GM13976 (cell line): ENCODE data around the gene ANKEF1.

Source experiments
- DNase-seq: peaks from one replicate; pipeline ENCODE4 v3.0.0; 2012; ENCODE audit warnings: low spot score
- CTCF ChIP-seq: IDR thresholded peaks from 2 replicates; pipeline ENCODE4 v1.5.1; 2012; ENCODE audit warnings: borderline replicate concordance, mild to moderate bottlenecking; ENCODE audit not compliant: insufficient read depth; ENCODE audit errors: extremely low read depth, missing control alignments, control extremely low read depth
- in situ Hi-C: fragments of 300-500 bp; cut with MboI; formaldehyde crosslinking; loops from one replicate; pipeline ENCODE4 v1.12.0; 2022; ENCODE audit warnings: low sequenced_read_pairs, mixed read lengths, inconsistent platforms; ENCODE audit not compliant: unreplicated experiment

The ANKEF1 gene

GRCh38 chr20:9995510-9996272, 39.1 kb upstream of the ANKEF1 start:
- in situ Hi-C loops: no loop called here
- no peak for DNase-seq
- TF ChIP-seq CTCF: no peak

DNA sequence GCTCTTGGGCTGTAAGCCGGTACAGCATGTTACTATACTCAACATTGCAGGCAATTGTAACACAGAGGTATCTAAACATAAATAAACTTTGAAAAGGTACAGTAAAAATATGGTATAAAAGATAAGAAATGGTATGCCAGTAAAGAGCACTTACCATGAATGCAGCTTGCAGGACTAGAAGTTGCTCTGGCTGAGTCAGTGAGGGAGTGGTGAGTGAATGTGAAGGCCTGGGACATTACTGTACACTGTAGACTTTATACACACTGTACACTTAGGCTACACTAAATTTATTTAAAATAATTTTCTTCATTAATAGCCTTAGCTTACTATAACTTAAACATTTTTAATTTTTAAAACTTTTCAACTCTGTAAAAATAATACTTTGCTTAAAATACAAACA, 37.8 kb upstream of the ANKEF1 start:
- in situ Hi-C loops: no loop called here
- no peak for DNase-seq
- TF ChIP-seq CTCF: no peak

DNA sequence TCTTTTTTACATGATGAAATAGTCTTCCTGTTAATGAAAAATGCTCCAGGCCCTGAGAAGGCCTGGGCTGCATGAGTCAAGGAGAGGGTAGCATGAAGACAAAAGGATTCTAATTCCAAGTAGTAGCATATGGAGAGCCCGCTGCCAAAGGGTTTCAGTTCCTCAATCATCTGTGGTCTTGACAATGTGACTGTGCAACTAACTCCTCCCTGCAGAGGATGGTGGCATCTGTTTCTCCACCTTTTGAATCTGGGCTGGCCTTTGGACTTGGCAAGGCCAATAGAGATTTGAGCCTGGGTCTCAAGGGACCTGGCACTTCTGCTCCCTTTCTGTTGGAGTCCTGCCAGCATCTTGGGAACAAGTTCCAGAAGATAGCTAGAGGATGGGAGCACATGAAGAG, 35.1 kb upstream of the ANKEF1 start:
- in situ Hi-C loops: no loop called here
- no peak for DNase-seq
- TF ChIP-seq CTCF: no peak

DNA sequence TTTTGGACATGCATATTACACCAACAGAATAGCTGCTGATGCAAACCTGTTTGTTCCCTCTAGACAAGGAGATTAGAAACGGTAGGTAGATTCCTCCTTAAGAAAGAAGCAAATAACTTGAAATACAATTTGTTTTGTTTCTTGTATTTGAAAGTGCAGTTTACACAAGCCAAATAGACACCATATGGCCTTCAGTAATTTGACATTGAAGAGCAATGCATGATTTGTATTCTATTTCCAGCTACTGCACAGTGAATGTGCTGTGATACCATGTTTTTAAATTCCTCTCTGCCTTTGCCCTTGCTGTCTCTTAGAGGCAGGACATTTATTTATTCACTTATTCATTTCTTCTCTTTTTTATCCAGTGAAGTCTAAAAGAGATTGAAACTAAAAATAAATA, 31.9 kb upstream of the ANKEF1 start:
- TF ChIP-seq CTCF: no peak
- in situ Hi-C loops: no loop called here
- no peak for DNase-seq

GRCh38 chr20:10004900-10005299, 29.9 kb upstream of the ANKEF1 start:
- no peak for DNase-seq
- no peak for TF ChIP-seq CTCF
- in situ Hi-C loops: no loop called here

DNA sequence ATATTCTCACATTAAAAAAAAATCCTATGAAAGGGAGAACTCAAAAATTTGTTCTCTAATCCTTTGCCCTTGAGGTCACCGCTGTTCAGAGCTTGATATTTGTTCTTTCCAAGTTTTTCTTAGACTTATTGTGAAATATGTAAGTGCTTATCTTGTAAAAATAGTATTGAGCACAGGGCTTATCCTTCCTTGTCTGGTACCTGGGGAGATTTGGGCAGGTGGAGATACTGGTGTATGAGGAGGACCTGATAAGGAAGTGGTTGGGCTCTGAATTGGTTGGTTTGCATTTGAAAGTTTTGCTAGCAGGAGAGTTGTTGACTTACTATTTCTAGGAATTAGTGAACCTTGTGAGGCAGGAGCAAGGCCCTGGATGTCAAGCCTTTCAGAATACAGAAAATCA, 28.9 kb upstream of the ANKEF1 start:
- no peak for TF ChIP-seq CTCF
- no peak for DNase-seq
- in situ Hi-C loops: no loop called here

- no peak for TF ChIP-seq CTCF
- in situ Hi-C loops: no loop called here
- DNase-seq: no peak
Observed at GRCh38 chr20:10006447-10007090, 28.2 kb upstream of the ANKEF1 start.
